Measurements from ENCODE around the gene ANXA6.
"Not testable (repeated sequence)": the region's sequence is repeated elsewhere in the genome, so short reads cannot be mapped to it uniquely, and the experiment has no call there.

The ANXA6 gene

GRCh38 chr5:151181818-151182523 is 24.4 kb upstream of the ANXA6 start:
- no peak overlapping the region for H3K4me3 ChIP-seq (replicated peaks; ENCODE audit: low read depth, low read length)
- no peak for TF ChIP-seq CTCF (IDR thresholded peaks at IDR 0.05; ENCODE audit: low read length, missing control alignments)
- no peak for DNase-seq (ENCODE audit: low read depth)

- H3K4me3 ChIP-seq (replicated peaks; ENCODE audit: low read depth, low read length), result no peak overlapping the region
- DNase-seq (ENCODE audit: low read depth), result no peak
- no peak for TF ChIP-seq CTCF (IDR thresholded peaks at IDR 0.05; ENCODE audit: low read length, missing control alignments)
Measured at GRCh38 chr5:151180291-151180690, 22.7 kb upstream of the ANXA6 start.

GRCh38 chr5:151179489-151179840 is 21.9 kb upstream of the ANXA6 start:
- H3K4me3 ChIP-seq (replicated peaks; ENCODE audit: low read depth, low read length), result no peak overlapping the region
- TF ChIP-seq CTCF (IDR thresholded peaks at IDR 0.05; ENCODE audit: low read length, missing control alignments), result no peak
- DNase-seq (ENCODE audit: low read depth), result no peak

GRCh38 chr5:151178777-151179488 is 21.4 kb upstream of the ANXA6 start:
- no peak for TF ChIP-seq CTCF (IDR thresholded peaks at IDR 0.05; ENCODE audit: low read length, missing control alignments)
- H3K4me3 ChIP-seq (replicated peaks; ENCODE audit: low read depth, low read length), result no peak overlapping the region
- no peak for DNase-seq (ENCODE audit: low read depth)

- H3K4me3 ChIP-seq (replicated peaks; ENCODE audit: low read depth, low read length), result no peak overlapping the region
- no peak for DNase-seq (ENCODE audit: low read depth)
- no peak for TF ChIP-seq CTCF (IDR thresholded peaks at IDR 0.05; ENCODE audit: low read length, missing control alignments)
Measured at GRCh38 chr5:151178372-151178771, 20.8 kb upstream of the ANXA6 start.

- not testable (repeated sequence) for H3K4me3 ChIP-seq (replicated peaks; ENCODE audit: low read depth, low read length); DNase-seq (ENCODE audit: low read depth)
Measured at GRCh38 chr5:151176268-151176667, 18.7 kb upstream of the ANXA6 start.

- no peak overlapping the region for H3K4me3 ChIP-seq (replicated peaks; ENCODE audit: low read depth, low read length)
- DNase-seq (ENCODE audit: low read depth), result no peak
Measured at GRCh38 chr5:151174612-151175101, 17.1 kb upstream of the ANXA6 start.

More at GRCh38 chr5:151174612-151175101, 17.1 kb upstream of the ANXA6 start:
- no peak for TF ChIP-seq CTCF (IDR thresholded peaks at IDR 0.05; ENCODE audit: low read length, missing control alignments)
